H9 (cell line): ENCODE results near the gene IKZF1. TPM values are rescaled to one million over a fixed set of nuclear protein-coding genes. Genes with fewer than 3 reads are reported as not detected.

Experiments
- DNase-seq: peaks from one replicate; pipeline ENCODE4 v3.0.0-alpha.2; 2017
- H2AFZ ChIP-seq: one replicate; pipeline ENCODE4 v1.6.1; 2013; ENCODE audit warnings: mild to moderate bottlenecking, low read length, control low read depth, moderate library complexity
- H2AK5ac ChIP-seq: 2 replicates; pipeline ENCODE4 v1.6.1; 2013; ENCODE audit warnings: low read length, control low read depth, mixed read lengths; ENCODE audit not compliant: insufficient read length
- H2BK120ac ChIP-seq: one replicate; pipeline ENCODE4 v1.6.1; 2013; ENCODE audit warnings: low read depth, mild to moderate bottlenecking, low read length, control low read depth, inconsistent platforms; ENCODE audit not compliant: poor library complexity, severe bottlenecking
- H2BK12ac ChIP-seq: 2 replicates; pipeline ENCODE4 v1.6.1; 2013; ENCODE audit warnings: low read length, control low read depth, mixed read lengths, low read depth; ENCODE audit not compliant: insufficient read length
- H2BK15ac ChIP-seq: 2 replicates; pipeline ENCODE4 v1.6.1; 2013; ENCODE audit warnings: low read depth, low read length, control low read depth
- H2BK20ac ChIP-seq: one replicate; pipeline ENCODE4 v1.6.1; 2013; ENCODE audit warnings: low read depth, mild to moderate bottlenecking, low read length, control low read depth, inconsistent platforms; ENCODE audit not compliant: poor library complexity, severe bottlenecking
- H2BK5ac ChIP-seq: 2 replicates; pipeline ENCODE4 v1.6.1; 2013; ENCODE audit warnings: low read length, control low read depth, mixed read lengths; ENCODE audit not compliant: insufficient read length
- H3K14ac ChIP-seq: 2 replicates; pipeline ENCODE4 v1.6.1; 2013; ENCODE audit warnings: low read length, control low read depth; ENCODE audit not compliant: insufficient read depth
- H3K18ac ChIP-seq: 2 replicates; pipeline ENCODE4 v1.6.1; 2013; ENCODE audit warnings: low read depth, mild to moderate bottlenecking, mixed read lengths, low read length, control low read depth; ENCODE audit not compliant: insufficient read length
- H3K23ac ChIP-seq: 2 replicates; pipeline ENCODE4 v1.6.1; 2013; ENCODE audit warnings: low read length, control low read depth, mixed read lengths, low read depth; ENCODE audit not compliant: insufficient read length
- H3K23me2 ChIP-seq: 2 replicates; pipeline ENCODE4 v1.6.1; 2013; ENCODE audit warnings: low read depth, mild to moderate bottlenecking, mixed read lengths, low read length, control low read depth; ENCODE audit not compliant: insufficient read length, poor library complexity, severe bottlenecking
- H3K27ac ChIP-seq: 2 replicates; pipeline ENCODE4 v1.5.1; 2013; ENCODE audit warnings: low read length, control low read depth, mixed read lengths, low read depth; ENCODE audit not compliant: insufficient read length
- H3K27me3 ChIP-seq: 2 replicates; pipeline ENCODE4 v1.6.1; 2013; ENCODE audit warnings: low read length, control low read depth, inconsistent platforms; ENCODE audit not compliant: insufficient read depth
- H3K4ac ChIP-seq: 2 replicates; pipeline ENCODE4 v1.6.1; 2013; ENCODE audit warnings: low read depth, mild to moderate bottlenecking, control low read depth, inconsistent platforms, low read length, moderate library complexity
- H3K4me1 ChIP-seq: 2 replicates; pipeline ENCODE4 v1.6.1; 2013; ENCODE audit warnings: low read length, control low read depth, inconsistent platforms; ENCODE audit not compliant: insufficient read depth
- H3K4me2 ChIP-seq: 2 replicates; pipeline ENCODE4 v1.6.1; 2013; ENCODE audit warnings: low read length, control low read depth, mixed read lengths; ENCODE audit not compliant: insufficient read length, insufficient read depth
- H3K56ac ChIP-seq: 2 replicates; pipeline ENCODE4 v1.6.1; 2013; ENCODE audit warnings: low read depth, mild to moderate bottlenecking, mixed read lengths, low read length, control low read depth; ENCODE audit not compliant: insufficient read length
- H3K79me1 ChIP-seq: 2 replicates; pipeline ENCODE4 v1.6.1; 2013; ENCODE audit warnings: low read depth, mild to moderate bottlenecking, moderate library complexity, low read length, control low read depth, inconsistent platforms; ENCODE audit not compliant: insufficient read depth, poor library complexity, severe bottlenecking
- H3K79me2 ChIP-seq: 2 replicates; pipeline ENCODE4 v1.6.1; 2013; ENCODE audit warnings: low read length, control low read depth, inconsistent platforms; ENCODE audit not compliant: insufficient read depth
- H3K9ac ChIP-seq: 2 replicates; pipeline ENCODE4 v1.6.1; 2013; ENCODE audit warnings: low read length, control low read depth, mixed read lengths; ENCODE audit not compliant: insufficient read length; ENCODE audit errors: extremely low read depth
- H3K9me3 ChIP-seq: one replicate; pipeline ENCODE4 v1.6.1; 2013; ENCODE audit warnings: low read depth, low read length, inconsistent platforms; ENCODE audit not compliant: control insufficient read depth
- H3T11ph ChIP-seq: one replicate; pipeline ENCODE4 v1.6.1; 2013; ENCODE audit warnings: mild to moderate bottlenecking, low read length, control low read depth, inconsistent platforms
- H4K20me1 ChIP-seq: one replicate; pipeline ENCODE4 v1.6.1; 2013; ENCODE audit not compliant: control insufficient read depth, insufficient read length, insufficient read depth
- H4K5ac ChIP-seq: 2 replicates; pipeline ENCODE4 v1.6.1; 2013; ENCODE audit warnings: low read depth, mild to moderate bottlenecking, mixed read lengths, low read length, control low read depth; ENCODE audit not compliant: insufficient read length
- H4K8ac ChIP-seq: replicated peaks from 2 replicates; pipeline ENCODE4 v1.6.1; 2013; ENCODE audit warnings: low read length, control low read depth, mixed read lengths, low read depth; ENCODE audit not compliant: insufficient read length
- H4K91ac ChIP-seq: 2 replicates; pipeline ENCODE4 v1.6.1; 2013; ENCODE audit warnings: low read depth, mild to moderate bottlenecking, moderate library complexity, mixed read lengths, low read length, control low read depth; ENCODE audit not compliant: insufficient read length
- H3K27ac Mint-ChIP-seq, 3 experiments: 2 replicates in 2 of 3; 3 replicates in 1 of 3; pipeline ENCODE4 v1.8.0; 2020 to 2021; ENCODE audit warnings: mixed read lengths in 3 of 3, mild to moderate bottlenecking in 1 of 3, moderate library complexity in 1 of 3
- H3K27me3 Mint-ChIP-seq: 2 replicates; pipeline ENCODE4 v1.8.0; 2021; ENCODE audit warnings: low read depth, mild to moderate bottlenecking, moderate library complexity, mixed read lengths
- H3K36me3 Mint-ChIP-seq, 3 experiments: 2 replicates in 2 of 3; 3 replicates in 1 of 3; pipeline ENCODE4 v1.8.0; 2020 to 2021; ENCODE audit warnings: low read depth in 3 of 3, mixed read lengths in 3 of 3; ENCODE audit not compliant: insufficient read depth in 1 of 3
- H3K4me1 Mint-ChIP-seq, 2 experiments: 2 replicates each; pipeline ENCODE4 v1.8.0; 2020; ENCODE audit warnings: mixed read lengths in 2 of 2
- H3K4me3 Mint-ChIP-seq, 2 experiments: 2 replicates in 1 of 2; 3 replicates in 1 of 2; pipeline ENCODE4 v1.8.0; 2020 to 2021; ENCODE audit warnings: mild to moderate bottlenecking in 2 of 2, mixed read lengths in 2 of 2, moderate library complexity in 1 of 2
- H3K9me3 Mint-ChIP-seq, 2 experiments: 2 replicates in 1 of 2; 3 replicates in 1 of 2; pipeline ENCODE4 v1.8.0; 2020; ENCODE audit warnings: mild to moderate bottlenecking in 2 of 2, mixed read lengths in 2 of 2, moderate library complexity in 1 of 2
- CTCF ChIP-seq: fragments of 200-600 bp; sonication (generic); conservative IDR thresholded peaks from 3 replicates; pipeline ENCODE4 v1.8.0; 2021; ENCODE audit warnings: antibody characterized with exemption, mild to moderate bottlenecking
- WGBS: extraction: QIAGEN DNeasy Blood & Tissue Kit; methylation state at CpG from one replicate; pipeline ENCODE4 v1.1.7; 2013; ENCODE audit warnings: missing lambda C conversion rate, low lambda C conversion rate, mixed read lengths; ENCODE audit not compliant: insufficient read length; ENCODE audit errors: extremely low coverage; 5-methylcytosine and 5-hydroxymethylcytosine counted together
- total RNA-seq: library from RNA; stranded (reverse); gene quantifications from 2 replicates; pipeline ENCODE4 v1.2.1, GENCODE V29; 2021

Gene IKZF1
- total RNA-seq, 1 experiment from 2014 or later, result 0.98 TPM

GRCh38 chr7:50376056-50376820, 71.7 kb downstream of the IKZF1 start:
- H3K9me3 Mint-ChIP-seq, result no peaks in the 10 kb centered on the region
- peak overlapping the region in 1 of 3 experiments; percentile 1; a peak in 2 of 7 replicates for H3K27ac Mint-ChIP-seq
- Histone ChIP-seq H3K56ac (no peak overlapping the region), H3K4me1 (peaks cover 8% of the 10 kb centered on the region; the same call in 1 of the 2 replicates), H2BK20ac (no peak overlapping the region), H4K8ac (no peak overlapping the region), H2AK5ac (no peak overlapping the region), H3K4me2 (no peak overlapping the region), H4K20me1 (no peaks in the 10 kb centered on the region), H4K91ac (no peak overlapping the region), H2BK120ac (no peak overlapping the region), H3K4ac (no peak overlapping the region), H3K27ac (no peak overlapping the region), H3K9ac (no peak overlapping the region), H2AFZ (no peak overlapping the region), H3K79me1 (no peaks in the 10 kb centered on the region), H3K79me2 (no peaks in the 10 kb centered on the region), H3K14ac (no peak overlapping the region), H3K9me3 (no peaks in the 10 kb centered on the region), H3K27me3 (no peaks in the 10 kb centered on the region), H3K23ac (no peak overlapping the region), H3K23me2 (no peaks in the 10 kb centered on the region), H4K5ac (no peak overlapping the region), H2BK15ac (no peak overlapping the region), H2BK5ac (no peak overlapping the region), H3K18ac (no peak overlapping the region), H3T11ph (no peak overlapping the region), H2BK12ac (no peak overlapping the region)
- no peak for TF ChIP-seq CTCF
- no peak for DNase-seq
- H3K27me3 Mint-ChIP-seq, result no peaks in the 10 kb centered on the region
- no peak overlapping the region for H3K4me3 Mint-ChIP-seq
- no CpG with 5 or more reads among the region's 15 CpGs for WGBS
- peaks cover 41 to 47% of the 10 kb centered on the region in 2 experiments for H3K4me1 Mint-ChIP-seq
- no peaks in the 10 kb centered on the region for H3K36me3 Mint-ChIP-seq
